EH (cell line): Measurements from ENCODE around the gene TRAPPC2B.
"Not testable (repeated sequence)": the region's sequence is repeated elsewhere in the genome, so short reads cannot be mapped to it uniquely, and the experiment has no call there.

Experiments used
- DNase-seq: peaks from one replicate; pipeline ENCODE4 v3.0.0-alpha.2; 2015; ENCODE audit warnings: low read depth

TRAPPC2B gene

DNA sequence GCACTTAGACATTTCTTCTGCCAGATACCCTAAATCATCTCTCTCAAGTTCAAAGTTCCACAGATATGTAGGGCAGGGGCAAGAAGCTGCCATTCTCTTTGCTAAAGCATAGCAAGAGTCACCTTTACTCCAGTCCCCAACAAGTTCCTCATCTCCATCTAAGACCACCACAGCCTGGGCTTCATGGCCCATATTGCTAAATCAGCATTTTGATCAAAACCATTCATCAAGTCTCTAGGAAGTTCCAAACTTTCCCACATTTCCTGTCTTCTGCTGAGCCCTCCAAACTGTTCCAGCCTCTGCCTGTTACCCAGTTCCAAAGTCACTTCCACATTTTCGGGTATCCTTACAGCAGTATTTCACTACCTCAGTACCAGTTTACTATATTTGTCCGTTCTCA lies 11.3 kb downstream of the TRAPPC2B start:
- DNase-seq, result not testable (repeated sequence)

- no peak for DNase-seq
Observed at GRCh38 chr19:57376151-57376550, 12.8 kb downstream of the TRAPPC2B start.

DNA sequence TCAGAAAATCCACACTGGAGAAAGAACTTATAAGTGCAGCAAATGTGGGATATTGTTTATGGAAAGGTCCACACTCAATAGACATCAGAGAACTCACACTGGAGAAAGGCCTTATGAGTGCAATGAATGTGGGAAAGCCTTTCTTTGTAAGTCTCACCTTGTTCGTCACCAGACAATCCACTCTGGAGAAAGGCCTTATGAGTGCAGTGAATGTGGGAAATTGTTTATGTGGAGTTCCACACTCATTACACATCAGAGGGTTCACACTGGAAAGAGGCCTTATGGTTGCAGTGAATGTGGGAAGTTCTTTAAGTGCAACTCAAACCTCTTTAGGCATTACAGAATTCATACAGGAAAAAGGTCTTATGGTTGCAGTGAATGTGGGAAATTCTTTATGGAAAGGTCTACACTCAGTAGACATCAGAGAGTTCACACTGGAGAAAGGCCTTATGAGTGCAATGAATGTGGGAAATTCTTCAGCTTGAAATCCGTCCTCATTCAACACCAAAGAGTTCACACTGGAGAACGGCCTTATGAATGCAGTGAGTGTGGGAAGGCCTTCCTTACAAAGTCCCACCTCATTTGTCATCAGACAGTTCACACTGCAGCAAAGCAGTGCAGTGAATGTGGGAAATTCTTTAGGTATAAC lies 14.3 kb downstream of the TRAPPC2B start:
- no peak for DNase-seq

DNA sequence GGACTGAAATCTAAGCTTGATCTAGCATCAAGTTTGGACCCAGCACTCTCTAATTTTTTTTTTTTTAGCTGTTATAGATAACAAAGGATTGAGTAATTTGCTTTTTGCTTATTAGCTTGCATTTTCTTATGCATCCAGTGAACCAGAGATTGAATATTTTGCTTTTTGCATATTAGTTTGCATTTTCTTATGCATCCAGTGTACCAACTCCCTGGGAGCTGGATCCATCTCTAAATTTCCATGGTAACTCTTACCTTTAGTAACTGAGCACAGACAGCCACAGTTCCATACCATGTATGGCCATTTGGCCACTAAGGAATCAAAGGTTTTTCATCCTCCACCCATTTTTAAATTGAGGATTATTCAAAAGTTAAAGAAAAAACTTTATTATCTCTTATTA lies 17.6 kb downstream of the TRAPPC2B start:
- no peak for DNase-seq

DNA sequence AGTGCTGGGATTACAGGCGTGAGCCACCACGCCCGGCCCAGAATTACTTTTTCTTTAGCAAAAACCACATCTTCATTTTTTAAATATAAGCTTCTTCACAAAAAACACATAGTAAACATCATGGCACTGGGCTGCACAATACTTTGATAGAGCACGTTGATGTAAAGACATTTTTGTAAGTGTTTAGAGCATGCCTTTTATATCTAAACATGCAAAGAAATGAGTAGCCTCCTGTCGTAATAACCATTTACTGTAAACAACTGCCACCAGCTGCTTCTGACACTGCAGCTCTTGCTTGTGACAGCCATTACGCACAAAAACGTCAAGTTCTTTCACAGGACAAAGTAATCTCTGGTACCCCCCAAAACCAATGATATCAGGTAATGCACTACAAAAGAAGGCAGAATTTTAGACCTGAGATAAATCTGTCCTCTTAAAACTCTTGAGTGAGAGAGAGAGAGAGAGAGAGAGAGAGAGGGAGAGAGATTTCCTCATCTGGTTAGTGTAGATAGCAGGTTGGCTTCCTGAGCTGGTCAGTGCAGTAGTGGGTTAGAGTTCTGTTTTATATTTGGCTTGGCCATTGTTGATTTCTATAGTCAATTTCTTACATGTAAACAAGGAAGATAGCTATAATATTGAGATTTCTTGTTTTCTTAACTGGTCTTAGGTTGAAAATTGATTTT lies 19.6 kb downstream of the TRAPPC2B start:
- no peak for DNase-seq

- DNase-seq, result no peak
Observed at GRCh38 chr19:57389194-57389729, 25.9 kb downstream of the TRAPPC2B start.

- DNase-seq, result peak; percentile 99
Observed at GRCh38 chr19:57389730-57390598, 26.6 kb downstream of the TRAPPC2B start, which contains the start of gene ZNF548. TSS of gene ZNF548 (plus strand) at chr19:57389854. CDS start at chr19:57390100, 246 bp downstream.

GRCh38 chr19:57395710-57396109 lies 32.4 kb downstream of the TRAPPC2B start:
- no peak for DNase-seq

DNA sequence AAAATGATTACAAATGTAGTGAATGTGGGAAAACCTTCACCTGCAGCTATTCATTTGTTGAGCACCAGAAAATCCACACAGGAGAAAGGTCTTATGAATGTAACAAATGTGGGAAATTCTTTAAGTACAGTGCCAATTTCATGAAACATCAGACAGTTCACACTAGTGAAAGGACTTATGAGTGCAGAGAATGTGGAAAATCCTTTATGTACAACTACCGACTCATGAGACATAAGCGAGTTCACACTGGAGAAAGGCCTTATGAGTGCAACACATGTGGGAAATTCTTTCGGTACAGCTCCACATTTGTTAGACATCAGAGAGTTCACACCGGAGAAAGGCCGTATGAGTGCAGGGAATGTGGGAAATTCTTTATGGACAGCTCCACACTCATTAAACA lies 35.5 kb downstream of the TRAPPC2B start:
- no peak for DNase-seq

DNA sequence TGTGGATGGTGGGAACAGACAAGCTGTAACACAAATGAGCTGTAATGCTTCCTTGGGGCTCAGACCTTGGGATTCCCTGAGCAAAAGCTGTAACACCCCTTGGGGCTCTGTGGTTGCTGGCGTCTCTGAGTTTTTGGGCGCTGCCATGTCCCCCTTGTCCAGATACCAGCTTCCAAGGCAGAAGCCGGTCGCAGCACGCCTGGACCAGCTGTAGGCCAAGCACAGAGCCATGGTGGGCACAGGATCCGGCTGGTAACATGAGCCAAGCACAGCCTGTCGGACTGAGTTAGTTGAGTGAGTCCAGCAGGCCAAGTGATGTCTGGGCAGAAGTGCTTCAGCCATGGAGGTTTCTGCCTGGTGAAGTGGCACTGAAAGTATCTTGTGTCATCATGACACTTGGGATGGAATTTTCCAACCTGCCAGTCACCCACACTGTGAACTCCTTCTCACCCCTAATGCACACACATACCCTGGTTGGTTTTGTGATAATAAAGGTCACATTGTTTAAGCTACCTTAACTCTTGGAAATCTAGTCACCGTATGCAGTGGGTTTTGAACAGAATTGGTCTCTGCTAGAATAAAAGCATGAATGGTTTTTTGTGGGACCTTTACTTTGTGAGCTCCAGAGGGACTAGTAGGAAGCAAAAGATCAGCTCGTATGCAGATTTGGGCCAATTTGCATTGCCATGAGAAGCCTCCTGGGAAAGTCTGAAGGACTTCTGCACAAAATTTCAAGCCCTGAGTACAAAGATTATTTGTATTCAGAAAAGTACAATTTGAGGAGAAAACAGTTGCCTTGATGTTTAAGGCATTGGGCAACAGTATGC lies 40.6 kb downstream of the TRAPPC2B start:
- DNase-seq, result no peak

DNA sequence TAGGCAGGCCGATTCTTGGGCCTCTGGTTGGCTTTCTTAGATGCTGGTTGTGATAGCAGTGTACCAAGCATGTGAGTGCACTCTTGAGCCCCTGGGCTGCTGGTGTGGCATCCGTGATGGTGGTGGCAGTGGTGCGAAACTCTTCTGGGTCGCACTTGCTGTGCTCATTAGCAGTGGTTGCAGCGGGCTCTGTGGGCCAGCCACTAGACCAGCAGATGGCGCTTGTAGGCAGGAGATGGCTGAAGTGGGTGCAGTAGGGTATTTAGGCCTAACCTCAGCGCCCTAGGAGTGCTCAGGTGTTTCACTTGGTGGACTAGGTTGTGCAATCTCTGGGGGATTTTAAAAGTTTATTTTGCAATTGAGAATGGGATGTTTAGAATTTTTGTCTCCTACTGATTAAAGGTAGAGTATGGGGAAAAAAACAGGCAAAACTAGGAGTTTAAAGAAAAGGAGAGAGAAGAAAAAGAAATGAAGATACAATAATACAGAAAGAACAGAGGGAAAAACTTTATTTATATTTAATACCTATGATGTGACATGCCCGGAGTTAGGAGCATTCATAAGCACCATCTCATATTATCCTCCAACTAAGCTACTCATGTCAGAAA lies 43.3 kb downstream of the TRAPPC2B start:
- peak; percentile 51 for DNase-seq

DNA sequence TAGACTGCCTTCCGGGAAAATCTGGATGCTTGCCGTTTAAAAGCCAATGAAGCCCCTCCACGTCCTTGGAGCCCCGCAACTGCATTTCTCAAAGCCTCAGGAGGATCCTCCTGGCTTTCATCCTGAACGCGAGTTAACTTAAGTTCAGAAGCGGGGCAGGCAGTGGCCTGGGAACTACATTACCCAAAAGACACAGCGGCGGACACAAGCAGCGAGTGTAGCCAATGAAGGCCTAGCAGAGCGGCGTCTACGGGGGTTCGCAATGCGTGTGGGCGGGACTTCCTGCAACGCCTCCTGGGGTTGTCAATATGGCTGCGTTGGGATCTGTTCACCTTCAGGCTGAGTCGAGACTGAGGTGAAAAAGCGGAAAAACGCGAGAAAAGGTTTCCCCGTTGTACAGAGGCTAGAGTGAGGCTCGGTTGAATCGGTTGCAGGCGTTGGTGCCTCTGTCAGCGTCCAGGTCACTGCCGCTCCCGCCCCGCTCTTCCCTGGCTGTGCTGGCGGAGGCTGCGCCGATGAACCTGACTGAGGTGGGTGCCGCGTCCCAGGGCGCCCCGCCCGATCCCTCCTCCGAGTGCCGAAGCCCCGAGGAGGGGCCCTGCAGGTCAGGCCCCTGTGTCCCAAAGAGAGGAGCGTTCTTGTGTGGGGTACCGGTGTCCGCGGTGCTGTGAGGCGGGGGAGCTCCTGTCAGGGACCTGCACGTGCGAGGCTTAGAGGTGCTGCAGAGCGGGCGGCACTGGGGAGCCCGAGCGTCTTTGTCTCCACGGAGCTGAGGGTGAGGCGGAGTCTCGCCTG lies 47.7 kb downstream of the TRAPPC2B start, which contains the start of gene ZNF17:
Gene ZNF17 (plus strand): TSS at position 285 of the 795 bp plus-strand sequence. CDS start 2,455 bp downstream, outside the sequence.
- DNase-seq, result peak; percentile 93
